PC-9 (cell line): ENCODE data around the gene SOX1. TPM values are rescaled to one million over a fixed set of nuclear protein-coding genes. Genes with fewer than 3 reads are reported as not detected.

Source experiments
- BruUV-seq: library from RNA; stranded (reverse); fragments of 400-500 nt; replicated peaks from 2 replicates; lab custom pipeline; 2021; lab: Mats Ljungman, UMichigan
- CTCF ChIA-PET: fragments of 300-600 bp; sonication (Branson Sonifier 250); formaldehyde crosslinking; loops from one replicate; lab custom pipeline; 2022; ENCODE audit warnings: antibody characterized with exemption; lab: Charles Lee
- POLR2A ChIA-PET: fragments of 300-600 bp; sonication (Branson Sonifier 250); formaldehyde crosslinking; loops from one replicate; lab custom pipeline; 2022; ENCODE audit warnings: antibody characterized with exemption; ENCODE audit not compliant: unreplicated experiment; lab: Charles Lee
- DNase-seq, 2 experiments: peaks; one replicate each; pipeline versions ENCODE4 v3.0.0 to v3.0.0-alpha.2; 2015 to 2022; ENCODE audit warnings: mixed read lengths in 1 of 2
- H2AFZ ChIP-seq: fragments of 200-600 bp; sonication (generic); 2 replicates; pipeline ENCODE4 v1.8.1; 2017; ENCODE audit warnings: antibody characterized with exemption
- H3F3A ChIP-seq: fragments of 200-600 bp; sonication (generic); 2 replicates; pipeline ENCODE4 v1.8.1; 2017; ENCODE audit warnings: antibody characterized with exemption, mild to moderate bottlenecking, low read depth; ENCODE audit not compliant: insufficient read depth
- H3K27ac ChIP-seq: fragments of 200-600 bp; sonication (generic); 2 replicates; pipeline ENCODE4 v1.6.1; 2016; ENCODE audit warnings: mixed run types
- H3K27me3 ChIP-seq: fragments of 200-600 bp; sonication (generic); 2 replicates; pipeline ENCODE4 v1.6.1; 2016; ENCODE audit warnings: low read depth, mixed run types; ENCODE audit not compliant: insufficient read depth
- H3K36me3 ChIP-seq: fragments of 200-600 bp; sonication (generic); 2 replicates; pipeline ENCODE4 v1.6.1; 2016; ENCODE audit warnings: low read depth, mixed run types
- H3K4me1 ChIP-seq: fragments of 200-600 bp; sonication (generic); replicated peaks from 2 replicates; pipeline ENCODE4 v1.6.1; 2016; ENCODE audit warnings: mixed run types; ENCODE audit not compliant: insufficient read depth
- H3K4me2 ChIP-seq: fragments of 200-600 bp; sonication (generic); 2 replicates; pipeline ENCODE4 v1.6.1; 2017; ENCODE audit warnings: mixed run types
- H3K4me3 ChIP-seq: fragments of 200-600 bp; sonication (generic); 2 replicates; pipeline ENCODE4 v1.6.1; 2016; ENCODE audit warnings: mixed run types
- H3K79me2 ChIP-seq: fragments of 200-600 bp; sonication (generic); 2 replicates; pipeline ENCODE4 v1.6.1; 2017; ENCODE audit warnings: low read depth, mixed run types
- H3K9me2 ChIP-seq: fragments of 200-600 bp; sonication (generic); 2 replicates; pipeline ENCODE4 v1.8.1; 2017; ENCODE audit warnings: mild to moderate bottlenecking; ENCODE audit not compliant: insufficient read depth
- H3K9me3 ChIP-seq: fragments of 200-600 bp; sonication (generic); 2 replicates; pipeline ENCODE4 v1.8.1; 2016; ENCODE audit warnings: low read depth; ENCODE audit not compliant: insufficient read depth
- H4K20me1 ChIP-seq: fragments of 200-600 bp; sonication (generic); 2 replicates; pipeline ENCODE4 v1.8.1; 2017; ENCODE audit not compliant: insufficient read depth
- CTCF ChIP-seq: fragments of 200-600 bp; sonication (generic); conservative IDR thresholded peaks from 2 replicates; pipeline ENCODE4 v1.6.1; 2017; ENCODE audit warnings: mixed run types, antibody characterized with exemption, mild to moderate bottlenecking, moderate library complexity
- EZH2 ChIP-seq: fragments of 200-600 bp; sonication (generic); IDR thresholded peaks from 2 replicates; pipeline ENCODE4 v1.8.0; 2017; ENCODE audit warnings: antibody characterized with exemption, low read depth
- intact Hi-C: fragments of 100-400 bp; cut with micrococcal nuclease; formaldehyde crosslinking; loops from one replicate; pipeline ENCODE4 v1.10.0; 2022; ENCODE audit not compliant: unreplicated experiment
- total RNA-seq: library from RNA; stranded (reverse); gene quantifications from 2 replicates; pipeline ENCODE4 v1.2.3, GENCODE V29; 2021

The SOX1 gene
- total RNA-seq, 1 experiment from 2014 or later: not detected

GRCh38 chr13:112078216-112078615 is 11.3 kb downstream of the SOX1 start:
- intact Hi-C loops: no loop called here
- Histone ChIP-seq H2AFZ (no peak overlapping the region), H3K9me3 (peaks cover 3% of the 10 kb centered on the region; the same call in 1 of the 2 replicates), H3K27me3 (peaks cover 51% of the 10 kb centered on the region), H4K20me1 (0 out of 2 replicates have a peak, but pooled peaks cover 3% of the 10 kb centered on the region), H3K27ac (no peak overlapping the region), H3K4me2 (no peak overlapping the region), H3K9me2 (no peaks in the 10 kb centered on the region; the same call in 1 of the 2 replicates), H3K4me1 (no peaks in the 10 kb centered on the region), H3K4me3 (no peak overlapping the region), H3K36me3 (no peaks in the 10 kb centered on the region), H3F3A (no peaks in the 10 kb centered on the region), H3K79me2 (no peaks in the 10 kb centered on the region)
- TF ChIP-seq CTCF: no peak
- no peak for TF ChIP-seq EZH2
- BruUV-seq: no TSS peak
- ChIA-PET POLR2A (no interaction called here), CTCF (no interaction called here)
- DNase-seq: no peak

DNA sequence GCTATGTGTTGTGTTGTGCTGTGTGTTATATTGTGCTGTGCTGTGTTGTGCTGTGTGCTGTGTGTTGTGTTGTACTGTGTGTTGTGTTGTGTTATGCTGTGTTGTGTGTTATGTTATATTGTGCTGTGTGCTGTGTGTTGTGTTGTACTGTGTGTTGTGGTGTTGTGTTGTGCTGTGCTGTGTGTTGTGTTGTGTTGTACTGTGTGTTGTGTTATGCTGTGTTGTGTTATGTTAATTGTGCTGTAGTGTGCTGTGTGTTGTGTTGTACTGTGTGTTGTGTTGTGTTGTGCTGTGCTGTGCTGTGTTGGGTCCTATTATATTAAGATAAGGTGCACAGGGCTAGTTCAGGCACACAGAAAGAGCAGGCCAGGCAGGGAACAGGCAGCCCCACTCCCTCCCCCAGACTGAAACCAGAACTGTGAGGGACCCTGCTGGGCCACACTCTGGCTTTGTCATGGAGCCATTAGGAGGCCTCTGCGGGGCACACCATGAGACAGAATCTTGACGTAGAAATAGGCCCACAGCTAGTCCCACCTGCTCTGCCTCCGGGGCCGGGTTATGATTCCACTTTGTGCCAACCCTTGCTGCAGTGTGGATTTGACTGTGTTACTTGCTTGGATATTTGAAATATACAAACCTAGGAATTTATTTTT is 12.1 kb downstream of the SOX1 start:
- H3K9me3 ChIP-seq: peaks cover 3% of the 10 kb centered on the region; the same call in 1 of the 2 replicates
- H2AFZ ChIP-seq: no peak overlapping the region
- H3K4me3 ChIP-seq: no peak overlapping the region
- intact Hi-C loops: no loop called here
- BruUV-seq: no TSS peak
- ChIA-PET POLR2A (no interaction called here), CTCF (no interaction called here)
- no peaks in the 10 kb centered on the region; the same call in 1 of the 2 replicates for H3K9me2 ChIP-seq
- no peaks in the 10 kb centered on the region for H3K79me2 ChIP-seq
- no peaks in the 10 kb centered on the region for H3K4me1 ChIP-seq
- peaks cover 47% of the 10 kb centered on the region for H3K27me3 ChIP-seq
- no peak overlapping the region for H3K27ac ChIP-seq
- peak in 1 of 2 experiments; percentile 4 for DNase-seq
- no peaks in the 10 kb centered on the region for H3F3A ChIP-seq
- TF ChIP-seq CTCF: no peak
- H4K20me1 ChIP-seq: 0 out of 2 replicates have a peak, but pooled peaks cover 3% of the 10 kb centered on the region
- no peak overlapping the region for H3K4me2 ChIP-seq
- no peaks in the 10 kb centered on the region for H3K36me3 ChIP-seq

- Histone ChIP-seq H3K4me3 (no peak overlapping the region), H3K27me3 (peaks cover 40% of the 10 kb centered on the region), H3K79me2 (no peaks in the 10 kb centered on the region), H4K20me1 (0 out of 2 replicates have a peak, but pooled peaks cover 3% of the 10 kb centered on the region), H3F3A (no peaks in the 10 kb centered on the region), H3K9me2 (no peaks in the 10 kb centered on the region; the same call in 1 of the 2 replicates), H3K4me1 (no peaks in the 10 kb centered on the region), H3K9me3 (peaks cover 9% of the 10 kb centered on the region; the same call in 1 of the 2 replicates), H3K4me2 (no peak overlapping the region), H3K27ac (no peak overlapping the region), H2AFZ (no peak overlapping the region), H3K36me3 (no peaks in the 10 kb centered on the region)
- no peak for DNase-seq
- TF ChIP-seq CTCF (no peak), EZH2 (no peak)
- CTCF ChIA-PET: interaction anchor here (0.6 kb wide), 1 partner anchor 175 kb away, joined by 3 read pairs; no protein-coding TSS in a partner anchor
- intact Hi-C loops: no loop called here
- BruUV-seq: no TSS peak
- POLR2A ChIA-PET: no interaction called here
These were observed 12.7 kb downstream of the SOX1 start for GRCh38 chr13:112079696-112080095.
